PFSK-1 (cell line): Measurements from ENCODE around the gene WSB1.

Experiments
- FOXP2 ChIP-seq: optimal IDR thresholded peaks from 2 replicates; pipeline ENCODE3; 2011; ENCODE audit warnings: borderline replicate concordance, control low read depth, inconsistent platforms; ENCODE audit not compliant: insufficient read depth; ENCODE audit errors: extremely low read length, extremely low read depth
- POLR2AphosphoS5 ChIP-seq: IDR thresholded peaks from 2 replicates; pipeline ENCODE4 v1.6.1; 2012; ENCODE audit warnings: low read depth, mild to moderate bottlenecking, control low read depth, low read length, moderate library complexity
- REST ChIP-seq, 2 experiments: IDR thresholded peaks; 2 replicates each; pipeline versions ENCODE4 v1.6.1 to v1.8.0; 2011 to 2012; ENCODE audit warnings: low read depth in 2 of 2, low read length in 2 of 2, control low read depth in 1 of 2, inconsistent platforms in 1 of 2, mild to moderate bottlenecking in 1 of 2, moderate library complexity in 1 of 2; ENCODE audit not compliant: insufficient read depth in 1 of 2
- SIN3A ChIP-seq: IDR thresholded peaks from 2 replicates; pipeline ENCODE4 v1.6.1; 2012; ENCODE audit warnings: mild to moderate bottlenecking, low read length, moderate library complexity, borderline replicate concordance; ENCODE audit not compliant: insufficient read depth
- TAF1 ChIP-seq: IDR thresholded peaks from 2 replicates; pipeline ENCODE4 v1.6.1; 2012; ENCODE audit warnings: low read length, control low read depth, borderline replicate concordance; ENCODE audit not compliant: insufficient read depth

- no peak for TF ChIP-seq POLR2AphosphoS5
- no peak for TF ChIP-seq SIN3A
- no peak for TF ChIP-seq FOXP2
- no peak for TF ChIP-seq REST (IDR thresholded peaks at IDR 0.05; ENCODE audit: insufficient read depth in 1 of 2, low read depth in 2 of 2, low read length in 2 of 2)
- TF ChIP-seq TAF1, result no peak
These were observed 42.3 kb downstream of the WSB1 start for GRCh38 chr17:27336184-27336583.
